ENCODE measurements around the gene CREB3. TPM values are rescaled to one million over a fixed set of nuclear protein-coding genes. Genes with fewer than 3 reads are reported as not detected.

The CREB3 gene
- total RNA-seq, 1 experiment from 2014 or later = 34.8 TPM

- Histone ChIP-seq H3K27ac (ENCODE audit: low read length) (no peak overlapping the region), H3K9ac (ENCODE audit: low read length) (no peak overlapping the region), H3K9me3 (ENCODE audit: low read length) (no peaks in the 10 kb centered on the region), H3F3A (ENCODE audit: low read length, unreplicated experiment) (no peaks in the 10 kb centered on the region), H2AFZ (ENCODE audit: low read length) (no peak overlapping the region), H3K27me3 (ENCODE audit: low read length) (no peaks in the 10 kb centered on the region), H3K9me2 (replicated peaks; ENCODE audit: low read length) (no peaks in the 10 kb centered on the region), H3K4me2 (ENCODE audit: low read length) (no peak overlapping the region), H3K36me3 (ENCODE audit: low read depth, low read length) (no peaks in the 10 kb centered on the region), H3K4me1 (ENCODE audit: insufficient read depth, low read length) (peaks cover 22% of the 10 kb centered on the region), H3K4me3 (ENCODE audit: low read length) (no peak overlapping the region), H4K20me1 (ENCODE audit: low read length) (no peaks in the 10 kb centered on the region), H3K79me2 (ENCODE audit: low read length) (no peaks in the 10 kb centered on the region)
- no TSS peak for BruUV-seq (replicated peaks)
- ChIA-PET CTCF (no interaction called here), POLR2A (ENCODE audit: unreplicated experiment) (no interaction called here)
- intact Hi-C loops (cut with micrococcal nuclease) = no loop called here
- no peak for DNase-seq
- TF ChIP-seq EZH2 (IDR thresholded peaks at IDR 0.05; ENCODE audit: low read length, unreplicated experiment) (no peak), EZH2phosphoT487 (IDR thresholded peaks at IDR 0.05; ENCODE audit: borderline replicate concordance, low read length) (no peak)
- TF ChIP-seq, protein P1, sequence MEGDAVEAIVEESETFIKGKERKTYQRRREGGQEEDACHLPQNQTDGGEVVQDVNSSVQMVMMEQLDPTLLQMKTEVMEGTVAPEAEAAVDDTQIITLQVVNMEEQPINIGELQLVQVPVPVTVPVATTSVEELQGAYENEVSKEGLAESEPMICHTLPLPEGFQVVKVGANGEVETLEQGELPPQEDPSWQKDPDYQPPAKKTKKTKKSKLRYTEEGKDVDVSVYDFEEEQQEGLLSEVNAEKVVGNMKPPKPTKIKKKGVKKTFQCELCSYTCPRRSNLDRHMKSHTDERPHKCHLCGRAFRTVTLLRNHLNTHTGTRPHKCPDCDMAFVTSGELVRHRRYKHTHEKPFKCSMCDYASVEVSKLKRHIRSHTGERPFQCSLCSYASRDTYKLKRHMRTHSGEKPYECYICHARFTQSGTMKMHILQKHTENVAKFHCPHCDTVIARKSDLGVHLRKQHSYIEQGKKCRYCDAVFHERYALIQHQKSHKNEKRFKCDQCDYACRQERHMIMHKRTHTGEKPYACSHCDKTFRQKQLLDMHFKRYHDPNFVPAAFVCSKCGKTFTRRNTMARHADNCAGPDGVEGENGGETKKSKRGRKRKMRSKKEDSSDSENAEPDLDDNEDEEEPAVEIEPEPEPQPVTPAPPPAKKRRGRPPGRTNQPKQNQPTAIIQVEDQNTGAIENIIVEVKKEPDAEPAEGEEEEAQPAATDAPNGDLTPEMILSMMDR (conservative IDR thresholded peaks at IDR 0.05; ENCODE audit: low read depth, low read length) = no peak
- no peak for ATAC-seq
These were observed 47.5 kb upstream of the CREB3 start for GRCh38 chr9:35684921-35685320.

- Histone ChIP-seq H3K27ac (ENCODE audit: low read length) (no peak overlapping the region), H3K9me2 (replicated peaks; ENCODE audit: low read length) (no peaks in the 10 kb centered on the region), H3K9ac (ENCODE audit: low read length) (no peak overlapping the region), H4K20me1 (ENCODE audit: low read length) (no peaks in the 10 kb centered on the region), H3K79me2 (ENCODE audit: low read length) (no peaks in the 10 kb centered on the region), H3F3A (ENCODE audit: low read length, unreplicated experiment) (no peaks in the 10 kb centered on the region), H2AFZ (ENCODE audit: low read length) (no peak overlapping the region), H3K4me2 (ENCODE audit: low read length) (no peak overlapping the region), H3K27me3 (ENCODE audit: low read length) (no peaks in the 10 kb centered on the region), H3K9me3 (ENCODE audit: low read length) (no peaks in the 10 kb centered on the region), H3K4me3 (ENCODE audit: low read length) (no peak overlapping the region), H3K4me1 (ENCODE audit: insufficient read depth, low read length) (peaks cover 27% of the 10 kb centered on the region), H3K36me3 (ENCODE audit: low read depth, low read length) (no peaks in the 10 kb centered on the region)
- ChIA-PET CTCF (no interaction called here), POLR2A (ENCODE audit: unreplicated experiment) (no interaction called here)
- TF ChIP-seq, protein P1 (conservative IDR thresholded peaks at IDR 0.05; ENCODE audit: low read depth, low read length) = no peak
- TF ChIP-seq EZH2 (IDR thresholded peaks at IDR 0.05; ENCODE audit: low read length, unreplicated experiment) (no peak), EZH2phosphoT487 (IDR thresholded peaks at IDR 0.05; ENCODE audit: borderline replicate concordance, low read length) (no peak)
- no TSS peak for BruUV-seq (replicated peaks)
- ATAC-seq (no peak), DNase-seq (no peak)
- intact Hi-C loops (cut with micrococcal nuclease) = no loop called here
These were observed 47.0 kb upstream of the CREB3 start for GRCh38 chr9:35685506-35685905.

- H3K4me3 ChIP-seq (ENCODE audit: low read length) = no peak overlapping the region
- no peaks in the 10 kb centered on the region for H3F3A ChIP-seq (ENCODE audit: low read length, unreplicated experiment)
- H4K20me1 ChIP-seq (ENCODE audit: low read length) = no peaks in the 10 kb centered on the region
- H3K36me3 ChIP-seq (ENCODE audit: low read depth, low read length) = no peaks in the 10 kb centered on the region
- no peaks in the 10 kb centered on the region for H3K9me3 ChIP-seq (ENCODE audit: low read length)
- TF ChIP-seq, protein P1 (conservative IDR thresholded peaks at IDR 0.05; ENCODE audit: low read depth, low read length) = no peak
- no peak for TF ChIP-seq EZH2phosphoT487 (IDR thresholded peaks at IDR 0.05; ENCODE audit: borderline replicate concordance, low read length)
- TF ChIP-seq EZH2 (IDR thresholded peaks at IDR 0.05; ENCODE audit: low read length, unreplicated experiment) = no peak
- DNase-seq (no peak), ATAC-seq (no peak)
- BruUV-seq (replicated peaks) = no TSS peak
- H2AFZ ChIP-seq (ENCODE audit: low read length) = no peak overlapping the region
- no peaks in the 10 kb centered on the region for H3K9me2 ChIP-seq (replicated peaks; ENCODE audit: low read length)
- H3K79me2 ChIP-seq (ENCODE audit: low read length) = no peaks in the 10 kb centered on the region
- no peaks in the 10 kb centered on the region for H3K27me3 ChIP-seq (ENCODE audit: low read length)
- no peak overlapping the region for H3K27ac ChIP-seq (ENCODE audit: low read length)
- ChIA-PET POLR2A (ENCODE audit: unreplicated experiment) (no interaction called here), CTCF (no interaction called here)
- H3K4me2 ChIP-seq (ENCODE audit: low read length) = no peak overlapping the region
- intact Hi-C loops (cut with micrococcal nuclease) = no loop called here
- H3K4me1 ChIP-seq (ENCODE audit: insufficient read depth, low read length) = peaks cover 31% of the 10 kb centered on the region
- H3K9ac ChIP-seq (ENCODE audit: low read length) = no peak overlapping the region
These were observed 46.0 kb upstream of the CREB3 start for GRCh38 chr9:35686222-35687203.
